ENCODE results near the gene GNPDA1. TPM values are rescaled to one million over a fixed set of nuclear protein-coding genes. Genes with fewer than 3 reads are reported as not detected.

Gene GNPDA1
- total and polyA plus RNA-seq, 10 of the 15 experiments (the other 5 are each of a cell fraction or from before 2014, with no cell fraction given) = 1.0 to 11.9 (median 3.9) TPM

- ChIA-PET RAD21 (ENCODE audit: unreplicated experiment) (no interaction called here), POLR2A (no interaction called here), CTCF (interaction anchor here (0.6 to 8.5 kb wide), 6 partner anchors 10 to 308 kb away, joined by 3 to 68 read pairs (median 4); no protein-coding TSS in a partner anchor), SMC1A (ENCODE audit: uncharacterized antibody, unreplicated experiment) (interaction anchor here (0.8 to 0.9 kb wide), 2 partner anchors 19 to 21 kb away, joined by 4 read pairs; no protein-coding TSS in a partner anchor)
- H3K4me2 ChIP-seq (ENCODE audit: control insufficient read depth, insufficient read depth) = no peak overlapping the region
- peaks cover 0 to 2% of the 10 kb centered on the region in 2 experiments; a peak in 1 of 4 replicates for H3K27me3 ChIP-seq (replicated peaks in 1 of 2; ENCODE audit: control insufficient read depth in 2 of 2, insufficient read depth in 2 of 2, low read length in 1 of 2)
- peaks cover 10% of the 10 kb centered on the region for H3K4me1 ChIP-seq (ENCODE audit: control insufficient read depth, insufficient read depth, low read length)
- H3K4me3 ChIP-seq = no peak overlapping the region
- no peaks in the 10 kb centered on the region for H3K79me2 ChIP-seq (ENCODE audit: control insufficient read depth, insufficient read depth, low read length)
- TF ChIP-seq RFX5 (IDR thresholded peaks at IDR 0.05; ENCODE audit: low read depth, low read length) (no peak), ZNF217 (IDR thresholded peaks at IDR 0.05) (no peak), NFYA (IDR thresholded peaks at IDR 0.05; ENCODE audit: borderline replicate concordance, low read depth, low read length) (no peak), SIX5 (IDR thresholded peaks at IDR 0.05; ENCODE audit: low read depth, low read length, severe bottlenecking) (no peak), USF1 (IDR thresholded peaks at IDR 0.05; ENCODE audit: borderline replicate concordance, extremely low read length, insufficient read depth, low read depth, low read length) (no peak), ZBTB40 (IDR thresholded peaks at IDR 0.05; ENCODE audit: borderline replicate concordance) (no peak), NFIC (IDR thresholded peaks at IDR 0.05; ENCODE audit: low read depth, low read length) (no peak), SREBF2 (IDR thresholded peaks at IDR 0.05; ENCODE audit: low read length) (no peak), ZNF274 (IDR thresholded peaks at IDR 0.05; ENCODE audit: insufficient read depth, insufficient read length) (no peak), BRCA1 (IDR thresholded peaks at IDR 0.05; ENCODE audit: low read depth, low read length) (no peak), ATF7 (IDR thresholded peaks at IDR 0.05; ENCODE audit: low read depth) (no peak), NFYB (IDR thresholded peaks at IDR 0.05; ENCODE audit: insufficient read depth, low read depth, low read length) (no peak), ETV6 (conservative IDR thresholded peaks at IDR 0.05 in 1 of 2, IDR thresholded peaks at IDR 0.05 in 1 of 2; ENCODE audit: borderline replicate concordance in 1 of 2, low read depth in 1 of 2) (no peak)
- intact Hi-C loops (cut with micrococcal nuclease; ENCODE audit: unreplicated experiment) = no loop called here
- no peak overlapping the region for H3K27ac ChIP-seq (ENCODE audit: control insufficient read depth, insufficient read depth)
- H2AFZ ChIP-seq (ENCODE audit: control insufficient read depth, low read depth, low read length) = no peak overlapping the region
- H3K9ac ChIP-seq (ENCODE audit: control insufficient read depth, insufficient read depth, low read length) = no peak overlapping the region
- no peaks in the 10 kb centered on the region for H3K36me3 ChIP-seq (ENCODE audit: control insufficient read depth in 2 of 2, insufficient read depth in 2 of 2, low read length in 1 of 2)
- no peak for DNase-seq (ENCODE audit: low read depth, low spot score)
- no TSS peak for BruUV-seq (replicated peaks)
- in situ Hi-C loops (cut with MboI) = no loop called here
- no peak for ATAC-seq
- H4K20me1 ChIP-seq (ENCODE audit: control insufficient read depth, insufficient read depth) = no peaks in the 10 kb centered on the region
- FAIRE-seq = no peak
- 82% methylated on average over 4 of the region's 4 CpGs for WGBS (ENCODE audit: insufficient coverage, insufficient replicate concordance, low lambda C conversion rate, missing lambda C conversion rate)
- no peaks in the 10 kb centered on the region for H3K9me3 ChIP-seq (replicated peaks; ENCODE audit: control insufficient read depth, insufficient read depth, low read length)
Measured at GRCh38 chr5:142009886-142010285, 2.9 kb downstream of the GNPDA1 start.

Data from GM12878 (cell line).